Endothelial cell of umbilical vein (primary cell): ENCODE measurements around the gene KIF25. TPM values are rescaled to one million over a fixed set of nuclear protein-coding genes. Genes with fewer than 3 reads are reported as not detected.

ENCODE experiments used
- BruUV-seq: library from RNA; stranded (reverse); fragments of 400-500 nt; replicated peaks from 2 replicates; lab custom pipeline; 2021; lab: Mats Ljungman, UMichigan
- CTCF ChIA-PET: fragments of 300-600, 350-600 bp; sonication (Branson Sonifier 250); formaldehyde crosslinking; loops from one replicate; lab custom pipeline; 2021; ENCODE audit warnings: antibody characterized with exemption, inconsistent platforms; lab: Charles Lee
- POLR2A ChIA-PET: fragments of 300-600, 350-600 bp; sonication (Branson Sonifier 250); formaldehyde crosslinking; loops from one replicate; lab custom pipeline; 2021; ENCODE audit warnings: antibody characterized with exemption, inconsistent platforms; lab: Charles Lee
- DNase-seq: peaks from one replicate; pipeline ENCODE4 v3.0.0-alpha.2; 2011; ENCODE audit warnings: low read depth, low spot score
- FAIRE-seq: peaks from 2 replicates; lab custom pipeline; 2011; peaks lifted over from hg19 to GRCh38; lab: Jason Lieb, UNC
- H2AFZ ChIP-seq: 2 replicates; pipeline ENCODE4 v1.6.0; 2012; ENCODE audit warnings: low read depth, low read length, control low read depth, inconsistent platforms
- H3K27ac ChIP-seq: 2 replicates; pipeline ENCODE4 v1.5.1; 2011; ENCODE audit warnings: low read depth, mild to moderate bottlenecking, control low read depth, low read length, moderate library complexity; ENCODE audit not compliant: insufficient read depth
- H3K27me3 ChIP-seq, 2 experiments: 2 replicates each; pipeline versions ENCODE4 v1.6.0 to v1.6.1; 2011; ENCODE audit warnings: low read length in 2 of 2, mixed read lengths in 1 of 2; ENCODE audit not compliant: control insufficient read depth in 2 of 2, insufficient read depth in 2 of 2
- H3K36me3 ChIP-seq, 2 experiments: 2 replicates in 1 of 2; 3 replicates in 1 of 2; pipeline ENCODE4 v1.5.1; 2011; ENCODE audit warnings: low read length in 2 of 2, mild to moderate bottlenecking in 1 of 2, moderate library complexity in 1 of 2; ENCODE audit not compliant: control insufficient read depth in 2 of 2, insufficient read depth in 2 of 2; ENCODE audit errors: extremely low read depth in 1 of 2
- H3K4me1 ChIP-seq: 3 replicates; pipeline ENCODE4 v1.5.1; 2011; ENCODE audit warnings: mild to moderate bottlenecking, low read length; ENCODE audit not compliant: control insufficient read depth, insufficient read depth; ENCODE audit errors: extremely low read depth
- H3K4me2 ChIP-seq: 2 replicates; pipeline ENCODE4 v1.6.1; 2011; ENCODE audit warnings: low read length, control low read depth, mixed read lengths; ENCODE audit not compliant: insufficient read depth
- H3K4me3 ChIP-seq, 3 experiments: fragments of 200-600 bp in 1 of 3; sonication (generic), shearing (Covaris generic) in 1 of 3; replicated peaks in 1 of 3; 2 replicates each; pipeline ENCODE4 v1.5.1; 2011 to 2016; ENCODE audit warnings: control low read depth in 3 of 3, low read length in 3 of 3, mild to moderate bottlenecking in 2 of 3, inconsistent platforms in 1 of 3, low read depth in 1 of 3, moderate library complexity in 1 of 3; ENCODE audit not compliant: insufficient read depth in 1 of 3
- H3K79me2 ChIP-seq: 2 replicates; pipeline ENCODE4 v1.6.0; 2012; ENCODE audit warnings: low read length, inconsistent platforms; ENCODE audit not compliant: control insufficient read depth, insufficient read depth
- H3K9ac ChIP-seq: replicated peaks from 2 replicates; pipeline ENCODE3; 2011; ENCODE audit warnings: low read length, control low read depth; ENCODE audit not compliant: insufficient read depth; ENCODE audit errors: extremely low read depth
- H3K9me1 ChIP-seq: replicated peaks from 3 replicates; pipeline ENCODE4 v1.6.0; 2011; ENCODE audit warnings: mild to moderate bottlenecking, low read length; ENCODE audit not compliant: control insufficient read depth, insufficient read depth; ENCODE audit errors: extremely low read depth
- H3K9me3 ChIP-seq: replicated peaks from 2 replicates; pipeline ENCODE4 v1.5.1; 2012; ENCODE audit warnings: low read length, inconsistent platforms; ENCODE audit not compliant: control insufficient read depth, insufficient read depth
- H4K20me1 ChIP-seq: replicated peaks from 2 replicates; pipeline ENCODE3; 2011; ENCODE audit warnings: mild to moderate bottlenecking, low read length; ENCODE audit not compliant: control insufficient read depth, insufficient read depth; ENCODE audit errors: extremely low read depth
- CTCF ChIP-seq, 2 donors: IDR thresholded peaks; 1 replicate in 1 of 2; 2 replicates in 1 of 2; pipeline ENCODE4 v1.5.1; 2011; ENCODE audit warnings: low read length in 2 of 2, mild to moderate bottlenecking in 2 of 2, moderate library complexity in 2 of 2, control low read depth in 1 of 2, inconsistent platforms in 1 of 2, low read depth in 1 of 2; ENCODE audit not compliant: insufficient read depth in 1 of 2; ENCODE audit errors: extremely low read depth in 1 of 2
- GATA2 ChIP-seq: IDR thresholded peaks from 2 replicates; pipeline ENCODE4 v1.7.0; 2011; ENCODE audit warnings: low read depth, mild to moderate bottlenecking, moderate library complexity, mixed read lengths, low read length; ENCODE audit not compliant: insufficient read length, insufficient read depth
- MYC ChIP-seq: IDR thresholded peaks from one replicate; pipeline ENCODE4 v1.6.1; 2011; ENCODE audit warnings: mild to moderate bottlenecking, low read depth, low read length
- POLR2A ChIP-seq: IDR thresholded peaks from 2 replicates; pipeline ENCODE4 v1.6.1; 2012; ENCODE audit warnings: low read depth, mild to moderate bottlenecking, control low read depth, low read length
- dilution Hi-C: fragments of 300-500 bp; cut with MboI; formaldehyde crosslinking; loops from one replicate; pipeline ENCODE4 v1.15.0; 2019; ENCODE audit warnings: low sequenced_read_pairs; ENCODE audit not compliant: extremely low pct_ligation_motif_present
- intact Hi-C: fragments of 100-400 bp; cut with micrococcal nuclease; formaldehyde crosslinking; loops from one replicate; pipeline ENCODE4 v1.10.0; 2022
- polyA plus RNA-seq, 4 experiments: library from polyadenylated mRNA; depleted of rRNA in 3 of 4; stranded (reverse) in 3 of 4; unstranded in 1 of 4; fragments of >200 nt; gene quantifications; 2 replicates each; pipeline versions ENCODE4 v1.2.1 to v1.2.3, GENCODE V29; 2011 to 2012; ENCODE audit warnings: missing spikeins in 1 of 4
- total RNA-seq: library from RNA; stranded (reverse); gene quantifications from 2 replicates; pipeline ENCODE4 v1.2.3, GENCODE V29; 2021

Gene KIF25
- total and polyA plus RNA-seq, 2 donors (not counting 3 experiments of a cell fraction or from before 2014, with no cell fraction given) = not detected

- no peak overlapping the region for H3K27ac ChIP-seq
- FAIRE-seq = no peak
- no TSS peak for BruUV-seq
- H3K36me3 ChIP-seq = no peaks in the 10 kb centered on the region
- H4K20me1 ChIP-seq = no peaks in the 10 kb centered on the region
- H3K4me2 ChIP-seq = no peak overlapping the region
- dilution Hi-C loops = no loop called here
- no peaks in the 10 kb centered on the region for H3K9me3 ChIP-seq
- no peak overlapping the region for H2AFZ ChIP-seq
- TF ChIP-seq POLR2A (no peak), MYC (no peak)
- no peaks in the 10 kb centered on the region for H3K79me2 ChIP-seq
- no peak for DNase-seq
- H3K9me1 ChIP-seq = no peaks in the 10 kb centered on the region
- intact Hi-C loops = no loop called here
- H3K9ac ChIP-seq = no peak overlapping the region
- CTCF ChIA-PET = no interaction called here
- H3K4me1 ChIP-seq = no peaks in the 10 kb centered on the region
- H3K4me3 ChIP-seq = no peak overlapping the region
- H3K27me3 ChIP-seq = no peaks in the 10 kb centered on the region
- POLR2A ChIA-PET = no interaction called here
Observed at GRCh38 chr6:168086616-168087015, 89.1 kb downstream of the KIF25 start.

GRCh38 chr6:168087436-168088160, 90.1 kb downstream of the KIF25 start:
- intact Hi-C loops (no loop called here), dilution Hi-C loops (no loop called here)
- H3K9me1 ChIP-seq = no peaks in the 10 kb centered on the region
- H3K27ac ChIP-seq = no peak overlapping the region
- POLR2A ChIA-PET = no interaction called here
- no peak for DNase-seq
- no peak for FAIRE-seq
- no peaks in the 10 kb centered on the region for H3K79me2 ChIP-seq
- TF ChIP-seq GATA2 (no peak), CTCF (IDR thresholded peaks at IDR 0.05; ENCODE audit: extremely low read depth in 1 of 2, insufficient read depth in 1 of 2, low read depth in 1 of 2, low read length in 2 of 2) (no peak)
- no peaks in the 10 kb centered on the region for H3K36me3 ChIP-seq
- H2AFZ ChIP-seq = no peak overlapping the region
- H3K9me3 ChIP-seq = no peaks in the 10 kb centered on the region
- no TSS peak for BruUV-seq
- no peak overlapping the region for H3K9ac ChIP-seq
- CTCF ChIA-PET = no interaction called here
- H3K4me3 ChIP-seq = no peak overlapping the region
- no peaks in the 10 kb centered on the region for H3K27me3 ChIP-seq
- no peak overlapping the region for H3K4me2 ChIP-seq
- no peaks in the 10 kb centered on the region for H3K4me1 ChIP-seq
- no peaks in the 10 kb centered on the region for H4K20me1 ChIP-seq
